ENCODE data around the gene MBD3L2B. TPM values are rescaled to one million over a fixed set of nuclear protein-coding genes. Genes with fewer than 3 reads are reported as not detected.
"Not testable (repeated sequence)": the region's sequence is repeated elsewhere in the genome, so short reads cannot be mapped to it uniquely, and the experiment has no call there.

MBD3L2B gene
- total and polyA plus RNA-seq, 8 donors = not detected

- H3K27ac ChIP-seq; intact Hi-C loops (cut with DNase I); ATAC-seq; H3K27me3 ChIP-seq; H3K9me3 ChIP-seq; H3K4me3 ChIP-seq; DNase-seq: not testable (repeated sequence)
- Histone ChIP-seq H3K36me3 (peaks cover 0 to 16% of the 10 kb centered on the region in 2 donors), H3K4me1 (peaks cover 6 to 17% of the 10 kb centered on the region in 2 donors)
- peak in 1 of 2 donors; percentile 24 for TF ChIP-seq CTCF (IDR thresholded peaks at IDR 0.05)
These were observed 45.9 kb upstream of the MBD3L2B start for GRCh38 chr19:7067122-7067521.

GRCh38 chr19:7063764-7064418 is 42.7 kb upstream of the MBD3L2B start:
- ATAC-seq (no peak), DNase-seq (no peak)
- Histone ChIP-seq H3K9me3 (no peaks in the 10 kb centered on the region), H3K36me3 (no peaks in the 10 kb centered on the region), H3K27ac (no peak overlapping the region), H3K4me1 (peaks cover 0 to 3% of the 10 kb centered on the region in 2 donors), H3K4me3 (no peak overlapping the region), H3K27me3 (no peaks in the 10 kb centered on the region)
- intact Hi-C loops (cut with DNase I) = no loop called here
- no peak for TF ChIP-seq CTCF (IDR thresholded peaks at IDR 0.05)

GRCh38 chr19:7063339-7063738 is 42.1 kb upstream of the MBD3L2B start:
- no peaks in the 10 kb centered on the region for H3K27me3 ChIP-seq
- H3K27ac ChIP-seq = no peak overlapping the region
- no peaks in the 10 kb centered on the region for H3K36me3 ChIP-seq
- no peak for TF ChIP-seq CTCF (IDR thresholded peaks at IDR 0.05)
- intact Hi-C loops (cut with DNase I) = no loop called here
- H3K9me3 ChIP-seq = no peaks in the 10 kb centered on the region
- DNase-seq = no peak
- no peak for ATAC-seq
- H3K4me1 ChIP-seq = no peaks in the 10 kb centered on the region
- no peak overlapping the region for H3K4me3 ChIP-seq

- DNase-seq; intact Hi-C loops (cut with DNase I); H3K36me3 ChIP-seq; H3K4me3 ChIP-seq; H3K9me3 ChIP-seq; ATAC-seq; H3K4me1 ChIP-seq; H3K27me3 ChIP-seq; H3K27ac ChIP-seq: not testable (repeated sequence)
These were observed 38.7 kb upstream of the MBD3L2B start for GRCh38 chr19:7059977-7060376.

GRCh38 chr19:7058576-7058975 is 37.3 kb upstream of the MBD3L2B start, which contains the start of gene MBD3L3:
Gene MBD3L3, minus strand, starts transcription at chr19:7058676. Its CDS starts 71 bp downstream, at chr19:7058605.
- H3K27ac ChIP-seq; H3K4me3 ChIP-seq; H3K36me3 ChIP-seq; H3K9me3 ChIP-seq; intact Hi-C loops (cut with DNase I); ATAC-seq; H3K4me1 ChIP-seq; H3K27me3 ChIP-seq; DNase-seq: not testable (repeated sequence)

GRCh38 chr19:7056371-7056770 is 35.1 kb upstream of the MBD3L2B start:
- H3K27me3 ChIP-seq; intact Hi-C loops (cut with DNase I); ATAC-seq; H3K9me3 ChIP-seq; H3K36me3 ChIP-seq; H3K4me3 ChIP-seq; H3K4me1 ChIP-seq; H3K27ac ChIP-seq: not testable (repeated sequence)
- DNase-seq = peak in 1 of 4 donors; percentile 40

- H3K4me1 ChIP-seq = not testable (repeated sequence)
These were observed 34.4 kb upstream of the MBD3L2B start for GRCh38 chr19:7055679-7056078.

GRCh38 chr19:7054635-7055368 is 33.6 kb upstream of the MBD3L2B start:
- H3K27ac ChIP-seq; ATAC-seq; H3K4me1 ChIP-seq; H3K36me3 ChIP-seq; DNase-seq; intact Hi-C loops (cut with DNase I); H3K27me3 ChIP-seq; H3K9me3 ChIP-seq; H3K4me3 ChIP-seq: not testable (repeated sequence)

More at GRCh38 chr19:7055679-7056078, 34.4 kb upstream of the MBD3L2B start:
- H3K36me3 ChIP-seq; H3K4me3 ChIP-seq; intact Hi-C loops (cut with DNase I); H3K9me3 ChIP-seq; ATAC-seq; H3K27ac ChIP-seq; H3K27me3 ChIP-seq; DNase-seq: not testable (repeated sequence)

- H3K9me3 ChIP-seq; ATAC-seq; intact Hi-C loops (cut with DNase I); H3K27ac ChIP-seq; H3K4me3 ChIP-seq; DNase-seq; H3K27me3 ChIP-seq; H3K36me3 ChIP-seq; H3K4me1 ChIP-seq: not testable (repeated sequence)
These were observed 31.7 kb upstream of the MBD3L2B start for GRCh38 chr19:7052896-7053295.

- H3K27me3 ChIP-seq; H3K4me1 ChIP-seq; H3K4me3 ChIP-seq; H3K27ac ChIP-seq; H3K36me3 ChIP-seq; H3K9me3 ChIP-seq; intact Hi-C loops (cut with DNase I); ATAC-seq: not testable (repeated sequence)
- peak in 1 of 4 donors; percentile 37 for DNase-seq
These were observed 30.2 kb upstream of the MBD3L2B start for GRCh38 chr19:7051421-7051820.
